Gastrocnemius medialis (tissue), 4 donors: ENCODE measurements around the gene RIMS3.

ENCODE experiments used
- CTCF ChIP-seq, 5 experiments: fragments of 450-650 bp in 3 of 5; fragments of 200-600 bp in 2 of 5; sonication (generic) in 2 of 5; IDR thresholded peaks in 4 of 5; conservative IDR thresholded peaks in 1 of 5; 1 replicate in 4 of 5; 2 replicates in 1 of 5; pipeline ENCODE4 v1.5.1; 2016 to 2019; ENCODE audit warnings: antibody characterized with exemption in 5 of 5, mild to moderate bottlenecking in 3 of 5, moderate library complexity in 3 of 5
- POLR2A ChIP-seq, 2 donors: fragments of 450-650 bp; IDR thresholded peaks; one replicate each; pipeline ENCODE4 v1.6.1; 2017; ENCODE audit warnings: antibody characterized with exemption in 2 of 2, mild to moderate bottlenecking in 2 of 2, moderate library complexity in 2 of 2

DNA sequence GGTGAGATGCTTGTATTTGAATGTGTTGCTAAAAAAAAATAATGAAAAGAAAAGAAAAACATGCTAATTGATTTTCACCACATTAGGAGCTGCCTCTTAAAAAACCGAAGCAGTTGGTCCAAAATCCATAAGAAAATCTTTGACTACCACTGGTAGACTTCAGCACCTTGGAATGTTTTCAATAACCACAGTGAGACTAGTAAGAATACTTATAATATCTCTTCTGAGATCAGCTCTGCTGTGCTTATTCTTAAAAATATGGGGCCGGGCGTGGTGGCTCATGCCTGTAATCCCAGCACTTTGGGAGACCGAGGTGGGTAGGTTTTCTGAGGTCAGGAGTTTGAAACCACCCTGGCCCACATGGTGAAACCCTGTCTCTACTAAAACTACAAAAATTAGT, 41.1 kb upstream of the RIMS3 start:
- TF ChIP-seq CTCF (IDR thresholded peaks at IDR 0.05 in 4 of 5, conservative IDR thresholded peaks at IDR 0.05 in 1 of 5): no peak
- no peak for TF ChIP-seq POLR2A (IDR thresholded peaks at IDR 0.05)
